ENCODE results near the gene DOCK3. TPM values are rescaled to one million over a fixed set of nuclear protein-coding genes. Genes with fewer than 3 reads are reported as not detected.

DOCK3 gene
- total and polyA plus RNA-seq, 10 of the 15 experiments (the other 5 are each of a cell fraction or from before 2014, with no cell fraction given): 0.02 to 0.52 (median 0.04) TPM; not detected in 5

- H3K4me2 ChIP-seq (ENCODE audit: control insufficient read depth, insufficient read depth): no peak overlapping the region
- 39% methylated on average over 5 of the region's 5 CpGs for WGBS (ENCODE audit: insufficient coverage, insufficient replicate concordance, low lambda C conversion rate, missing lambda C conversion rate)
- no peak overlapping the region for H3K9ac ChIP-seq (ENCODE audit: control insufficient read depth, insufficient read depth, low read length)
- no TSS peak for BruUV-seq (replicated peaks)
- FAIRE-seq (no peak), DNase-seq (ENCODE audit: low read depth, low spot score) (no peak), ATAC-seq (no peak)
- CTCF ChIA-PET: no interaction called here
- H3K4me3 ChIP-seq: no peak overlapping the region
- intact Hi-C loops (cut with micrococcal nuclease; ENCODE audit: unreplicated experiment) (no loop called here), in situ Hi-C loops (cut with MboI) (no loop called here)
- SMC1A ChIA-PET (ENCODE audit: uncharacterized antibody, unreplicated experiment): no interaction called here
- H3K4me1 ChIP-seq (ENCODE audit: control insufficient read depth, insufficient read depth, low read length): no peaks in the 10 kb centered on the region
- TF ChIP-seq ZNF24 (IDR thresholded peaks at IDR 0.05) (no peak), IRF3 (IDR thresholded peaks at IDR 0.05) (no peak), LARP7 (IDR thresholded peaks at IDR 0.05) (no peak), EP300 (IDR thresholded peaks at IDR 0.05; ENCODE audit: borderline replicate concordance in 1 of 2, control insufficient read depth in 1 of 2, low read depth in 2 of 2, low read length in 2 of 2) (no peak), ZNF207 (IDR thresholded peaks at IDR 0.05; ENCODE audit: borderline replicate concordance) (no peak), POU2F2 (IDR thresholded peaks at IDR 0.05; ENCODE audit: borderline replicate concordance, low read depth, low read length) (no peak), ZNF687 (IDR thresholded peaks at IDR 0.05) (no peak), PKNOX1 (IDR thresholded peaks at IDR 0.05) (no peak), ETV6 (conservative IDR thresholded peaks at IDR 0.05 in 1 of 2, IDR thresholded peaks at IDR 0.05 in 1 of 2; ENCODE audit: borderline replicate concordance in 1 of 2, low read depth in 1 of 2) (no peak), CEBPB (IDR thresholded peaks at IDR 0.05; ENCODE audit: borderline replicate concordance in 1 of 2, low read depth in 2 of 2, low read length in 2 of 2) (no peak), FOXK2 (IDR thresholded peaks at IDR 0.05) (no peak), SIX5 (IDR thresholded peaks at IDR 0.05; ENCODE audit: low read depth, low read length, severe bottlenecking) (no peak), ZNF384 (IDR thresholded peaks at IDR 0.05; ENCODE audit: borderline replicate concordance, low read depth, low read length) (no peak), BMI1 (IDR thresholded peaks at IDR 0.05; ENCODE audit: borderline replicate concordance) (no peak), ESRRA (IDR thresholded peaks at IDR 0.05; ENCODE audit: low read length) (no peak)
- RAD21 ChIA-PET (ENCODE audit: unreplicated experiment): no interaction called here
- H3K36me3 ChIP-seq (ENCODE audit: control insufficient read depth in 2 of 2, insufficient read depth in 2 of 2, low read length in 1 of 2): no peaks in the 10 kb centered on the region
- H3K27me3 ChIP-seq (replicated peaks in 1 of 2; ENCODE audit: control insufficient read depth in 2 of 2, insufficient read depth in 2 of 2, low read length in 1 of 2): no peaks in the 10 kb centered on the region
- no peak overlapping the region for H2AFZ ChIP-seq (ENCODE audit: control insufficient read depth, low read depth, low read length)
- no peak overlapping the region for H3K27ac ChIP-seq (ENCODE audit: control insufficient read depth, insufficient read depth)
- no peaks in the 10 kb centered on the region for H3K9me3 ChIP-seq (replicated peaks; ENCODE audit: control insufficient read depth, insufficient read depth, low read length)
- no peaks in the 10 kb centered on the region for H4K20me1 ChIP-seq (ENCODE audit: control insufficient read depth, insufficient read depth)
- POLR2A ChIA-PET: no interaction called here
- H3K79me2 ChIP-seq (ENCODE audit: control insufficient read depth, insufficient read depth, low read length): no peaks in the 10 kb centered on the region
These were observed 84.3 kb downstream of the DOCK3 start for GRCh38 chr3:50759015-50759414.
